HG03575 (cell line): ENCODE results near the gene CCDC181.

Experiments used
- ATAC-seq: cut with Tn5 transposase; IDR thresholded peaks from one replicate; pipeline ENCODE4 v1.9.1; 2021; ENCODE audit not compliant: unreplicated experiment, insufficient number of reproducible peaks, low FRiP score; ENCODE audit errors: extremely low read depth

The CCDC181 gene

GRCh38 chr1:169346036-169346589 is 81.2 kb downstream of the CCDC181 start:
- no peak for ATAC-seq

GRCh38 chr1:169345511-169345910 is 81.8 kb downstream of the CCDC181 start:
- ATAC-seq = no peak
